ENCODE data around the gene ZSWIM3. TPM values are rescaled to one million over a fixed set of nuclear protein-coding genes. Genes with fewer than 3 reads are reported as not detected.

The ZSWIM3 gene
- total and polyA plus RNA-seq, 2 of the 13 experiments (the other 11 are each of a cell fraction or from before 2014, with no cell fraction given) = 5.2 to 5.8 TPM

- TF ChIP-seq, protein P1, sequence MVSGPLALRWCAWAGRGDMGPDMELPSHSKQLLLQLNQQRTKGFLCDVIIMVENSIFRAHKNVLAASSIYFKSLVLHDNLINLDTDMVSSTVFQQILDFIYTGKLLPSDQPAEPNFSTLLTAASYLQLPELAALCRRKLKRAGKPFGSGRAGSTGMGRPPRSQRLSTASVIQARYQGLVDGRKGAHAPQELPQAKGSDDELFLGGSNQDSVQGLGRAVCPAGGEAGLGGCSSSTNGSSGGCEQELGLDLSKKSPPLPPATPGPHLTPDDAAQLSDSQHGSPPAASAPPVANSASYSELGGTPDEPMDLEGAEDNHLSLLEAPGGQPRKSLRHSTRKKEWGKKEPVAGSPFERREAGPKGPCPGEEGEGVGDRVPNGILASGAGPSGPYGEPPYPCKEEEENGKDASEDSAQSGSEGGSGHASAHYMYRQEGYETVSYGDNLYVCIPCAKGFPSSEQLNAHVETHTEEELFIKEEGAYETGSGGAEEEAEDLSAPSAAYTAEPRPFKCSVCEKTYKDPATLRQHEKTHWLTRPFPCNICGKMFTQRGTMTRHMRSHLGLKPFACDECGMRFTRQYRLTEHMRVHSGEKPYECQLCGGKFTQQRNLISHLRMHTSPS (CRISPR knock-in tag; IDR thresholded peaks at IDR 0.05; ENCODE audit: low read depth) = peak; percentile 68
- TF ChIP-seq MAF1 (CRISPR knock-in tag; IDR thresholded peaks at IDR 0.05; ENCODE audit: borderline replicate concordance) = peak; percentile 94
- TF ChIP-seq RXRA (CRISPR knock-in tag; IDR thresholded peaks at IDR 0.05) = peak; percentile 100
- TF ChIP-seq ATRX (CRISPR knock-in tag; IDR thresholded peaks at IDR 0.05; ENCODE audit: borderline replicate concordance) = no peak
- no peak; the same call in 1 of the 2 replicates for TF ChIP-seq ZNF7 (CRISPR knock-in tag; IDR thresholded peaks at IDR 0.05)
- no peak for TF ChIP-seq SYNCRIP (IDR thresholded peaks at IDR 0.05; ENCODE audit: insufficient read depth, low read depth, low read length)
- TF ChIP-seq ASH2L (IDR thresholded peaks at IDR 0.05; ENCODE audit: insufficient read length, low read depth, low read length) = peak; percentile 75
- peak; percentile 95 for TF ChIP-seq ZNF790 (CRISPR knock-in tag; IDR thresholded peaks at IDR 0.05; ENCODE audit: borderline replicate concordance)
- TF ChIP-seq ZSCAN30 (CRISPR knock-in tag; IDR thresholded peaks at IDR 0.05) = peak; percentile 99
- TF ChIP-seq ZSCAN20 (CRISPR knock-in tag; IDR thresholded peaks at IDR 0.05; ENCODE audit: borderline replicate concordance) = no peak; the same call in 1 of the 2 replicates
- TF ChIP-seq, protein P2, sequence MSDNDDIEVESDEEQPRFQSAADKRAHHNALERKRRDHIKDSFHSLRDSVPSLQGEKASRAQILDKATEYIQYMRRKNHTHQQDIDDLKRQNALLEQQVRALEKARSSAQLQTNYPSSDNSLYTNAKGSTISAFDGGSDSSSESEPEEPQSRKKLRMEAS (IDR thresholded peaks at IDR 0.05) = peak; percentile 99
- peak; percentile 99 for TF ChIP-seq CBFB (CRISPR knock-in tag; IDR thresholded peaks at IDR 0.05)
- TF ChIP-seq ZNF460 (CRISPR knock-in tag; IDR thresholded peaks at IDR 0.05; ENCODE audit: borderline replicate concordance) = peak; percentile 87; the same call in 1 of the 2 replicates
- no peak for TF ChIP-seq ATF1 (CRISPR knock-in tag; IDR thresholded peaks at IDR 0.05)
- peak; percentile 97 for TF ChIP-seq ZMYM2 (CRISPR knock-in tag; IDR thresholded peaks at IDR 0.05)
- TF ChIP-seq ZNF235 (CRISPR knock-in tag; IDR thresholded peaks at IDR 0.05; ENCODE audit: borderline replicate concordance) = 0 out of 2 replicates have a peak, but pooled peaks have one; percentile 49
- peak; percentile 98 for TF ChIP-seq NR2F1 (CRISPR knock-in tag; IDR thresholded peaks at IDR 0.05)
- no peak for TF ChIP-seq BCLAF1 (IDR thresholded peaks at IDR 0.05)
- peak; percentile 96 for TF ChIP-seq ZBTB39 (CRISPR knock-in tag; IDR thresholded peaks at IDR 0.05)
- peak; percentile 90 for TF ChIP-seq ZNF12 (CRISPR knock-in tag; IDR thresholded peaks at IDR 0.05)
- TF ChIP-seq GATAD1 (CRISPR knock-in tag; IDR thresholded peaks at IDR 0.05) = peak; percentile 100
- TF ChIP-seq ZNF543 (CRISPR knock-in tag; IDR thresholded peaks at IDR 0.05) = peak; percentile 99
Observed at GRCh38 chr20:45890985-45891983, 33.9 kb downstream of the ZSWIM3 start, which contains the start of the genes CTSA and NEURL2 (continued).

Data from HepG2 (cell line).